HEK293 (cell line): Measurements from ENCODE around the gene RNF121.

Source experiments
- CTCF ChIA-PET: fragments of 350-600 bp; formaldehyde crosslinking; extraction: SDS; loops from one replicate; lab custom pipeline; 2021; ENCODE audit warnings: antibody characterized with exemption; lab: Yijun Ruan, JAX
- POLR2A ChIA-PET: fragments of 300-600 bp; formaldehyde crosslinking; extraction: SDS; loops from one replicate; lab custom pipeline; 2020; ENCODE audit warnings: antibody characterized with exemption, inconsistent platforms; lab: Yijun Ruan, JAX
- H3K27ac ChIP-seq: fragments of 200-500 bp; sonication (Bioruptor generic); 2 replicates; pipeline ENCODE4 v1.5.1; 2014; ENCODE audit warnings: low read depth, low read length, control low read depth, inconsistent platforms; ENCODE audit errors: extremely low read depth
- H3K36me3 ChIP-seq, 2 experiments: fragments of 200-500 bp in 1 of 2; sonication (Bioruptor generic) in 1 of 2; 1 replicate in 1 of 2; 2 replicates in 1 of 2; pipeline ENCODE4 v1.5.1; 2014 to 2017; ENCODE audit warnings: inconsistent platforms in 2 of 2, low read length in 2 of 2; ENCODE audit not compliant: control insufficient read depth in 2 of 2, insufficient read depth in 1 of 2
- H3K4me1 ChIP-seq: fragments of 200-500 bp; sonication (Bioruptor generic); 2 replicates; pipeline ENCODE4 v1.5.1; 2014; ENCODE audit warnings: mild to moderate bottlenecking, low read length, inconsistent platforms; ENCODE audit not compliant: control insufficient read depth, insufficient read depth
- H3K4me3 ChIP-seq: 2 replicates; pipeline ENCODE4 v1.5.1; 2011; ENCODE audit warnings: low read depth, mild to moderate bottlenecking, control low read depth, low read length, moderate library complexity
- H3K9me3 ChIP-seq: fragments of 200-500 bp; sonication (Bioruptor generic); 2 replicates; pipeline ENCODE4 v1.5.1; 2014; ENCODE audit warnings: low read depth, low read length, inconsistent platforms; ENCODE audit not compliant: control insufficient read depth, insufficient read depth
- FEZF1 ChIP-seq: fragments of 450-650 bp; formaldehyde crosslinking; IDR thresholded peaks from 2 replicates; pipeline ENCODE4 v1.5.1; 2016; ENCODE audit warnings: missing biosample characterization, missing genetic modification characterization
- KLF8 ChIP-seq: fragments of 450-650 bp; formaldehyde crosslinking; IDR thresholded peaks from 2 replicates; pipeline ENCODE4 v1.5.1; 2016; ENCODE audit warnings: missing biosample characterization, missing genetic modification characterization
- YY1 ChIP-seq: fragments of 450-650 bp; formaldehyde crosslinking; IDR thresholded peaks from 2 replicates; pipeline ENCODE4 v1.5.1; 2018; ENCODE audit warnings: missing biosample characterization, missing genetic modification characterization
- YY2 ChIP-seq: fragments of 450-650 bp; formaldehyde crosslinking; IDR thresholded peaks from 2 replicates; pipeline ENCODE4 v1.5.1; 2016; ENCODE audit warnings: missing biosample characterization, missing genetic modification characterization
- ZEB2 ChIP-seq: fragments of 450-650 bp; formaldehyde crosslinking; IDR thresholded peaks from 2 replicates; pipeline ENCODE4 v1.5.1; 2016; ENCODE audit warnings: missing biosample characterization, missing genetic modification characterization
- ZNF112 ChIP-seq: fragments of 450-650 bp; formaldehyde crosslinking; IDR thresholded peaks from 2 replicates; pipeline ENCODE4 v1.5.0; 2017; ENCODE audit warnings: missing biosample characterization, missing genetic modification characterization
- ZNF132 ChIP-seq: fragments of 450-650 bp; formaldehyde crosslinking; IDR thresholded peaks from 2 replicates; pipeline ENCODE4 v1.5.1; 2017; ENCODE audit warnings: missing biosample characterization, missing genetic modification characterization, borderline replicate concordance
- ZNF404 ChIP-seq: fragments of 450-650 bp; formaldehyde crosslinking; IDR thresholded peaks from 2 replicates; pipeline ENCODE4 v1.5.1; 2017; ENCODE audit warnings: missing biosample characterization, missing genetic modification characterization
- ZNF529 ChIP-seq: fragments of 450-650 bp; formaldehyde crosslinking; IDR thresholded peaks from 2 replicates; pipeline ENCODE4 v1.5.1; 2017; ENCODE audit warnings: missing genetic modification characterization, missing biosample characterization; ENCODE audit not compliant: insufficient replicate concordance
- ZNF549 ChIP-seq: fragments of 450-650 bp; IDR thresholded peaks from 2 replicates; pipeline ENCODE4 v1.5.1; 2018; ENCODE audit warnings: missing biosample characterization, missing genetic modification characterization, mild to moderate bottlenecking, inconsistent platforms, moderate library complexity
- ZNF664 ChIP-seq: fragments of 450-650 bp; formaldehyde crosslinking; IDR thresholded peaks from 2 replicates; pipeline ENCODE4 v1.5.1; 2016; ENCODE audit warnings: missing biosample characterization, missing genetic modification characterization
- ZNF830 ChIP-seq: fragments of 450-650 bp; IDR thresholded peaks from 2 replicates; pipeline ENCODE4 v1.5.0; 2018; ENCODE audit warnings: missing biosample characterization, missing genetic modification characterization, low read depth, mild to moderate bottlenecking, moderate library complexity
- TF ChIP-seq, protein P1 (sequence below): fragments of 450-650 bp; formaldehyde crosslinking; conservative IDR thresholded peaks from 2 replicates; pipeline ENCODE4 v1.5.1; 2016; ENCODE audit warnings: low read depth, missing biosample characterization, missing genetic modification characterization
- TF ChIP-seq, protein P2 (sequence below): fragments of 450-650 bp; IDR thresholded peaks from 2 replicates; pipeline ENCODE4 v1.5.1; 2018; ENCODE audit warnings: missing biosample characterization, missing genetic modification characterization
- TF ChIP-seq, protein P3 (sequence below): fragments of 450-650 bp; formaldehyde crosslinking; IDR thresholded peaks from 2 replicates; pipeline ENCODE4 v1.5.1; 2016; ENCODE audit warnings: missing biosample characterization, missing genetic modification characterization

RNF121 gene

DNA sequence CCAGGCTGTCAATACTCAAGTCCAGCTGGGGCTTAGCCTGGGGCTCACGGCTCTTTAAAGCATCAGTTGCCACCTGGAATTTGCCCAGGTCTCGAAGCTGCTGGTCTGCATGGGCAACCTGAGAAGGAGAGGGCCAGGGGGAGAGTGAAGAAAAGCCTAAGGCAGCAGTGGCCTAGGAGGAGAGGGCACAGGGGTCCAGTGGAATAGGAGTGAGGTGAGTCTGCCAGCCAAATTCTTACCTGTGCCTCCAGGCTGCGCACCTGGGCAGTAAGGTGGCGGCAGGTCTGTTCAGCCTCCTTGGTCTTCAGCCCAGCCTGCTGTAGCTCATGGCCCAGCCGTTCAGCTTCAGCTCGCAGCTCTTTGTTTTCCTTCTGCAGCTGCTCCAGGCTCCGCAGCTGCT lies 79.9 kb downstream of the RNF121 start (continued):
- TF ChIP-seq, protein P1, sequence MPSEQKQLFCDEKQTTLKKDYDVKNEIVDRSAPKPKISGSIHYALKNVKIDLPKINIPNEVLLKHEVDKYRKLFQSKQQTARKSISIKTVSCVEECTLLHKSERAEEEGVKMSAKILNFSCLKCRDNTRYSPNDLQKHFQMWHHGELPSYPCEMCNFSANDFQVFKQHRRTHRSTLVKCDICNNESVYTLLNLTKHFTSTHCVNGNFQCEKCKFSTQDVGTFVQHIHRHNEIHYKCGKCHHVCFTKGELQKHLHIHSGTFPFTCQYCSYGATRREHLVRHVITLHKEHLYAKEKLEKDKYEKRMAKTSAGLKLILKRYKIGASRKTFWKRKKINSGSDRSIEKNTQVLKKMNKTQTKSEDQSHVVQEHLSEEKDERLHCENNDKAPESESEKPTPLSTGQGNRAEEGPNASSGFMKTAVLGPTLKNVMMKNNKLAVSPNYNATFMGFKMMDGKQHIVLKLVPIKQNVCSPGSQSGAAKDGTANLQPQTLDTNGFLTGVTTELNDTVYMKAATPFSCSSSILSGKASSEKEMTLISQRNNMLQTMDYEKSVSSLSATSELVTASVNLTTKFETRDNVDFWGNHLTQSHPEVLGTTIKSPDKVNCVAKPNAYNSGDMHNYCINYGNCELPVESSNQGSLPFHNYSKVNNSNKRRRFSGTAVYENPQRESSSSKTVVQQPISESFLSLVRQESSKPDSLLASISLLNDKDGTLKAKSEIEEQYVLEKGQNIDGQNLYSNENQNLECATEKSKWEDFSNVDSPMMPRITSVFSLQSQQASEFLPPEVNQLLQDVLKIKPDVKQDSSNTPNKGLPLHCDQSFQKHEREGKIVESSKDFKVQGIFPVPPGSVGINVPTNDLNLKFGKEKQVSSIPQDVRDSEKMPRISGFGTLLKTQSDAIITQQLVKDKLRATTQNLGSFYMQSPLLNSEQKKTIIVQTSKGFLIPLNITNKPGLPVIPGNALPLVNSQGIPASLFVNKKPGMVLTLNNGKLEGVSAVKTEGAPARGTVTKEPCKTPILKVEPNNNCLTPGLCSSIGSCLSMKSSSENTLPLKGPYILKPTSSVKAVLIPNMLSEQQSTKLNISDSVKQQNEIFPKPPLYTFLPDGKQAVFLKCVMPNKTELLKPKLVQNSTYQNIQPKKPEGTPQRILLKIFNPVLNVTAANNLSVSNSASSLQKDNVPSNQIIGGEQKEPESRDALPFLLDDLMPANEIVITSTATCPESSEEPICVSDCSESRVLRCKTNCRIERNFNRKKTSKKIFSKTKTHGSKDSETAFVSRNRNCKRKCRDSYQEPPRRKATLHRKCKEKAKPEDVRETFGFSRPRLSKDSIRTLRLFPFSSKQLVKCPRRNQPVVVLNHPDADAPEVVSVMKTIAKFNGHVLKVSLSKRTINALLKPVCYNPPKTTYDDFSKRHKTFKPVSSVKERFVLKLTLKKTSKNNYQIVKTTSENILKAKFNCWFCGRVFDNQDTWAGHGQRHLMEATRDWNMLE (tag by site-specific recombination): no peak
- TF ChIP-seq, all 188 proteins: peak for 0

DNA sequence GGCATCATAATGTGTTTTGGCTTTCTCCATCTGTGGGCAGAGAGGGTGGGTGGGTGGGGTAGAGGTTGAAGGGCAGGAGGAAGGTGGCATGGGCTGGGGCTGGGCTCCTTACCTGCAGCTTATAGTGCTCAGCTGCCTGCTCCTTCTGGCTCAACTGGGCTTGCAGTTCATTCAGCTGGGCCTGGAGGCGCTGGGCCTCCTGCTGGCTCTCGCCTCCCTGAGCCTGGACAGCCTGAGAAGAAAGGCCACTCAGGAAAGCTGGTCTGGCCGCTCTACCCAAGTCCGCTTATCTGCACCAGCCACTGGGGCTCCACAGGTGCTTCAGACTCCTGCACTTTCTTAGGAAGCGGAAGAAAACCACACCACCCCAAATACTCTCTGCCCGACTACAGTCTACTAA lies 80.3 kb downstream of the RNF121 start:
- TF ChIP-seq ZNF112 (tag by site-specific recombination): no peak
- TF ChIP-seq ZNF404 (tag by site-specific recombination): no peak
- TF ChIP-seq YY2 (tag by site-specific recombination): no peak
- no peak for TF ChIP-seq FEZF1
- no peak for TF ChIP-seq ZEB2 (tag by site-specific recombination)
- TF ChIP-seq ZNF529 (tag by site-specific recombination): no peak
- no peak for TF ChIP-seq KLF8 (tag by site-specific recombination)
- no peak for TF ChIP-seq ZNF132 (tag by site-specific recombination)
- no peak for TF ChIP-seq ZNF549
- TF ChIP-seq, protein P2, sequence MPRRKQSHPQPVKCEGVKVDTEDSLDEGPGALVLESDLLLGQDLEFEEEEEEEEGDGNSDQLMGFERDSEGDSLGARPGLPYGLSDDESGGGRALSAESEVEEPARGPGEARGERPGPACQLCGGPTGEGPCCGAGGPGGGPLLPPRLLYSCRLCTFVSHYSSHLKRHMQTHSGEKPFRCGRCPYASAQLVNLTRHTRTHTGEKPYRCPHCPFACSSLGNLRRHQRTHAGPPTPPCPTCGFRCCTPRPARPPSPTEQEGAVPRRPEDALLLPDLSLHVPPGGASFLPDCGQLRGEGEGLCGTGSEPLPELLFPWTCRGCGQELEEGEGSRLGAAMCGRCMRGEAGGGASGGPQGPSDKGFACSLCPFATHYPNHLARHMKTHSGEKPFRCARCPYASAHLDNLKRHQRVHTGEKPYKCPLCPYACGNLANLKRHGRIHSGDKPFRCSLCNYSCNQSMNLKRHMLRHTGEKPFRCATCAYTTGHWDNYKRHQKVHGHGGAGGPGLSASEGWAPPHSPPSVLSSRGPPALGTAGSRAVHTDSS (tag by site-specific recombination): no peak
- no peak for TF ChIP-seq YY1 (tag by site-specific recombination)
- no peak for TF ChIP-seq ZNF830
- TF ChIP-seq ZNF664: no peak
- TF ChIP-seq, protein P3, sequence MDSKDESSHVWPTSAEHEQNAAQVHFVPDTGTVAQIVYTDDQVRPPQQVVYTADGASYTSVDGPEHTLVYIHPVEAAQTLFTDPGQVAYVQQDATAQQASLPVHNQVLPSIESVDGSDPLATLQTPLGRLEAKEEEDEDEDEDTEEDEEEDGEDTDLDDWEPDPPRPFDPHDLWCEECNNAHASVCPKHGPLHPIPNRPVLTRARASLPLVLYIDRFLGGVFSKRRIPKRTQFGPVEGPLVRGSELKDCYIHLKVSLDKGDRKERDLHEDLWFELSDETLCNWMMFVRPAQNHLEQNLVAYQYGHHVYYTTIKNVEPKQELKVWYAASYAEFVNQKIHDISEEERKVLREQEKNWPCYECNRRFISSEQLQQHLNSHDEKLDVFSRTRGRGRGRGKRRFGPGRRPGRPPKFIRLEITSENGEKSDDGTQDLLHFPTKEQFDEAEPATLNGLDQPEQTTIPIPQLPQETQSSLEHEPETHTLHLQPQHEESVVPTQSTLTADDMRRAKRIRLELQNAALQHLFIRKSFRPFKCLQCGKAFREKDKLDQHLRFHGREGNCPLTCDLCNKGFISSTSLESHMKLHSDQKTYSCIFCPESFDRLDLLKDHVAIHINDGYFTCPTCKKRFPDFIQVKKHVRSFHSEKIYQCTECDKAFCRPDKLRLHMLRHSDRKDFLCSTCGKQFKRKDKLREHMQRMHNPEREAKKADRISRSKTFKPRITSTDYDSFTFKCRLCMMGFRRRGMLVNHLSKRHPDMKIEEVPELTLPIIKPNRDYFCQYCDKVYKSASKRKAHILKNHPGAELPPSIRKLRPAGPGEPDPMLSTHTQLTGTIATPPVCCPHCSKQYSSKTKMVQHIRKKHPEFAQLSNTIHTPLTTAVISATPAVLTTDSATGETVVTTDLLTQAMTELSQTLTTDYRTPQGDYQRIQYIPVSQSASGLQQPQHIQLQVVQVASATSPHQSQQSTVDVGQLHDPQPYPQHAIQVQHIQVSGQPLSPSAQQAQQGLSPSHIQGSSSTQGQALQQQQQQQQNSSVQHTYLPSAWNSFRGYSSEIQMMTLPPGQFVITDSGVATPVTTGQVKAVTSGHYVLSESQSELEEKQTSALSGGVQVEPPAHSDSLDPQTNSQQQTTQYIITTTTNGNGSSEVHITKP (tag by site-specific recombination): no peak
- Histone ChIP-seq H3K27ac (no peak overlapping the region), H3K4me3 (no peak overlapping the region), H3K9me3 (no peaks in the 10 kb centered on the region), H3K36me3 (peaks cover 0 to 99% of the 10 kb centered on the region in 2 experiments; a peak in 1 of 3 replicates), H3K4me1 (no peaks in the 10 kb centered on the region)
- ChIA-PET POLR2A (no interaction called here), CTCF (interaction anchor here (0.7 to 2.1 kb wide), 5 partner anchors 11 to 32 kb away, joined by 3 to 10 read pairs (median 4); partner anchors contain the start of gene IL18BP)
